ENCODE data around the gene RGP1. TPM values are rescaled to one million over a fixed set of nuclear protein-coding genes. Genes with fewer than 3 reads are reported as not detected.
A peak's percentile ranks its signal among the peaks of the same experiment; 100 is the strongest.

The RGP1 gene
- total and polyA plus RNA-seq, 3 donors from 2014 or later, result 21.1 to 23.9 (median 21.4) TPM

DNA sequence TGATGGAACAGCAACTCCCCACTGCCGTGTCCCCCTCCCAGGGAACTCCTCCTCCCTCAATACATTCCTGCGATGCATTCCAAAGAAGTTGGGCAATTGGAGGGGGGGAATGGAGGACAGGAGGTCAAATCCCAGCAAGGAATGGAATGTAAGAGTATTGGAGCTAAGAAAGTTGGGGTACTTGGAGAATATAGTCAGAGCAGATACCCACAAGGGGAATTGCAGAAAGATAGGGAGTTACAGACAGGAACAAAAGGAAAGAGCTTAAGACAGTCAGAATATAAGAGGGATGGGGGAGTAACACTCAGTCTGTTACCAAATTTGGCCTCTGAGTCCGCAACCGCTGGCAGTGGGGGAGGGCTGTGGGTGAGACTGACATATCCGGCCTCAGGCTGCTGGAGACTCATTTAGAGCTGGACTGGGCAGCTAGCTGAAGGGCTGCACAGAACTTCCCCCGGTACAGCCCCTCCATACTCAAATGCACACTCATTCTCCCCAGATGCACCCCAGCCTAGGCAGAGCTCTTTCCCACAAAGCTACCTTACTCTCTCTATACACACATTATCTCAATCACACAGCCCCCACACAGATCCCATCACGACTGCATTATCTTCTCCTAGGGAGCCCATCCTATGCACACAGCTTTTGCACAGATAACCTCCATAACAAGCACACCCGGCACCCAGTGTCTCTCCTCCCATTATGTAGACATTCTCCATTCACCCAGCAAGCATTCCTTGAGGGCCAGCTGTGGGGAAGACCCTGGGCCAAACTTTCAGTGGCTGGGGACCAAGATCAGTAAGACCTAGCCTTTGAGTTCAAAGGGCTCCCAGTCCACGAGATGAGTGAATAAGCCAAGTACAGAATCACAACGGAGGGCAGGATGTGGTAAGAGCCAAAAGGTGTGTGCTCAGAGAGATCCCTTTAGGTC lies 20.8 kb upstream of the RGP1 start:
- no peaks in the 10 kb centered on the region for H3K36me3 ChIP-seq (ENCODE audit: low read depth, missing control alignments)
- 22 to 26% methylated on average over 10 of the region's 10 CpGs for WGBS, 2 donors
- intact Hi-C loops (cut with DNase I; ENCODE audit: low total_unique reads), result loop anchor here (10.0 kb wide), 1 partner anchor 64 kb away; the partner anchor contains the start of gene ARHGEF39
- H3K27me3 ChIP-seq, result no peaks in the 10 kb centered on the region
- H3K4me1 ChIP-seq, result peaks cover 56% of the 10 kb centered on the region
- no peak for TF ChIP-seq CTCF (IDR thresholded peaks at IDR 0.05)
- TF ChIP-seq POLR2A (IDR thresholded peaks at IDR 0.05), result no peak
- H3K4me3 ChIP-seq, result no peak overlapping the region
- peak overlapping the region; percentile 22 to 69 for H3K27ac ChIP-seq
- no peaks in the 10 kb centered on the region for H3K9me3 ChIP-seq
- DNase-seq, result peak; percentile 82

GRCh38 chr9:35729101-35729500 lies 20.0 kb upstream of the RGP1 start:
- peak overlapping the region in 1 of 2 donors; percentile 22 for H3K27ac ChIP-seq
- no peak for DNase-seq
- H3K9me3 ChIP-seq, result no peaks in the 10 kb centered on the region
- no peaks in the 10 kb centered on the region for H3K36me3 ChIP-seq (ENCODE audit: low read depth, missing control alignments)
- H3K27me3 ChIP-seq, result no peaks in the 10 kb centered on the region
- peaks cover 64% of the 10 kb centered on the region for H3K4me1 ChIP-seq
- 55 to 62% methylated on average over 3 of the region's 3 CpGs for WGBS, 2 donors
- intact Hi-C loops (cut with DNase I; ENCODE audit: low total_unique reads), result loop anchor here (10.0 kb wide), 1 partner anchor 64 kb away; the partner anchor contains the start of gene ARHGEF39
- no peak for TF ChIP-seq POLR2A (IDR thresholded peaks at IDR 0.05)
- no peak for TF ChIP-seq CTCF (IDR thresholded peaks at IDR 0.05)
- no peak overlapping the region for H3K4me3 ChIP-seq

DNA sequence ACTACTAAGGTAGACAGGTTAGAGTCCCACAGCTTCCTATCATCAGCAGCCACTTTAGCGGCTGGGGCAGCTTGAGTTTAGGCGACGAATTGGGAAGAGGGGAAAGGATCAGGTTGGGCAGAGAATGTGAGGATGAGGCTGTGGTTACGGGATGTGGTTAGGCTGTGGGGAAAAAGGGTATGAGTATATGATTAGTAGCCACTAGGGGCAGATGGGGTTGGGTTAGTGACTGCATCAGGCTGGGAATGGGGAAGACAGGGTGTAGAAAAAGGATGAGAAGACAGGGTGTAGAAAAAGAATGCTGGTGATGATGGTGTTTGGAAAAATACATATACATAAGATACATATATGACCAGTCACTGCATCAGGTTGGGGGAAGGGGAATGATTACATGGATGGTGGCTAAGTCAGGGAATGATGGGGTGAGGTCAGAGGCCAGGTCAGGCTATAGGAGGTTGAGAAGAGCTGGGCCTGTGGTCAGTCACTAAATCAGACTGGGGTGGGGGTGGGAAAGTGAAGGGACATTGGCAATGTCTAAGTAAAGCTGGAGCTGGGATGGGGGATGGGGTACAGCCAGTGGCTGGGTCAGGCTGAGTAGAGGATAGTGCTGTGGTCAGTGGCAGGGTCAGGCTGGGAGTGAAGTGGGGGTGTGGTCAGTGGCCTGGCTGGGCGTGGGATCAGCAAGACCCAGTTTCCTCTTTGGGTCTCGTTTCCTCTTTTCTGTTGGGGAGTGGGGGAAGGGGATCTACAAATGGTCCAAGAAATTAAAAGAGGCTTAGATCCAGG lies 19.2 kb upstream of the RGP1 start:
- no peaks in the 10 kb centered on the region for H3K9me3 ChIP-seq
- intact Hi-C loops (cut with DNase I; ENCODE audit: low total_unique reads), result loop anchor here (10.0 kb wide), 2 partner anchors 65 to 85 kb away; partner anchors contain the start of genes ARHGEF39, HINT2 and SPAG8
- no peaks in the 10 kb centered on the region for H3K36me3 ChIP-seq (ENCODE audit: low read depth, missing control alignments)
- DNase-seq, result peak; percentile 28
- no peak overlapping the region for H3K4me3 ChIP-seq
- TF ChIP-seq POLR2A (IDR thresholded peaks at IDR 0.05), result no peak
- TF ChIP-seq CTCF (IDR thresholded peaks at IDR 0.05), result peak; percentile 17 to 47 (median 27)
- H3K27ac ChIP-seq, result peak overlapping the region in 1 of 2 donors; percentile 97
- WGBS, 2 donors, result 33 to 44% methylated on average over 6 of the region's 6 CpGs
- no peaks in the 10 kb centered on the region for H3K27me3 ChIP-seq
- H3K4me1 ChIP-seq, result peaks cover 64% of the 10 kb centered on the region

DNA sequence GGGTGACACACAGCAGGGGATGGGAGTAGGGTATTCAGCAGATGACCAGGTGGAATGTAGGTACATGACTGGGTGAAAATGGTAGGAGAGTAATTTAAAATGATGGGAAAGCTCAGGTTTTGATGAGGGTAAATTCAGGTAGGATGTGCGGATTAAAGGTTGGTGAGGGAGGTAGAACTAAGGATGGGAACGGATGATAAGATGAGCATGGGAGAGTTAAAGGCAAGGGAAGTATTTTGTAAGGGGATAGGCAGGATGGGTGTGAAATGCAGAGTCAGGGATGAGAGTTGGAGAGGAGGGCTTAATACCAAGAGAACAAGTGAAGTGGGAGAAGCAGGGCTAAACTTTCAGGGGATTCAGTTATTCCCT lies 18.6 kb upstream of the RGP1 start:
- no peak for TF ChIP-seq CTCF (IDR thresholded peaks at IDR 0.05)
- no peak for TF ChIP-seq POLR2A (IDR thresholded peaks at IDR 0.05)
- peak overlapping the region; percentile 71 to 97 for H3K27ac ChIP-seq
- H3K36me3 ChIP-seq (ENCODE audit: low read depth, missing control alignments), result no peaks in the 10 kb centered on the region
- H3K9me3 ChIP-seq, result no peaks in the 10 kb centered on the region
- H3K4me3 ChIP-seq, result no peak overlapping the region
- H3K4me1 ChIP-seq, result peaks cover 64% of the 10 kb centered on the region
- no peaks in the 10 kb centered on the region for H3K27me3 ChIP-seq
- 61 to 70% methylated on average over 2 of the region's 2 CpGs for WGBS, 2 donors
- DNase-seq, result no peak
- intact Hi-C loops (cut with DNase I; ENCODE audit: low total_unique reads), result loop anchor here (10.0 kb wide), 1 partner anchor 84 kb away; the partner anchor contains the start of genes HINT2 and SPAG8

Measured in testis (tissue), 3 donors.